Measurements from ENCODE around the gene PTPRD. TPM values are rescaled to one million over a fixed set of nuclear protein-coding genes. Genes with fewer than 3 reads are reported as not detected.

PTPRD gene
- total and polyA plus RNA-seq, 2 donors (not counting 1 experiment from before 2014, with no cell fraction given): 0.35 to 4.8 TPM

DNA sequence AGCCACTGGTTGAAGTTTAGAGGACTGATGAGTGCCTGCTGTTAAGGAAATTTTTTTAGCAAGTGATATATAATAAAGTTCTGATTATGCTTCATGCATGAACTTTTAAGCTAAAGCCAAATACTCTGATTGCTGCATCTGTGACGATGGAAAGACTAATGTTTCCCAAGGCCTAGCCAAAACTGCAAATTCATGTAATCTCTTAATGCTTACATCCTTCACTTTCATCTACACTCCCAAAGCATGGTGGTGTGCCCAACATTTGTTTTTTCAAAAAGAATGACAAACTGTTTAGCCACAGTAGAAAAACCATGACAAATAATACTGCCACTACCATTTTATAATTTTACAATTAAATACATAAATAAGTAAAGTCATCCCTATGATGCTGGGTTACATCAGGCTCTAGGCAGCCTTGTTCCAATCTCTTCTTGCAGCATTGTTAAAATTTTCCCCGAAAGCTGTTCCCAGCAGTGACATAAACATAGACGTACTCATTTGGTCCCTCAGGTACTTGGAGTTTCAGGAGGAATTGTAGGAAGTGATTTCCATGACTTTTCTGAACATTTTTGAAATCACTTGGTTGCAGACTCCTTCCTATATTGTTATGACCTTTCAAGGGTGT, 2187.9 kb downstream of the PTPRD start:
- Histone ChIP-seq H3K4me3 (replicated peaks in 1 of 4; ENCODE audit: control extremely low read depth in 1 of 4, insufficient read depth in 1 of 4, low read depth in 3 of 4, low read length in 4 of 4) (no peak overlapping the region), H3K4me2 (ENCODE audit: extremely low read depth, insufficient read depth, low read length) (no peak overlapping the region), H3K9ac (ENCODE audit: insufficient read depth, low read length) (no peak overlapping the region), H3K27me3 (ENCODE audit: control insufficient read depth, insufficient read depth, low read length) (no peaks in the 10 kb centered on the region), H3K36me3 (ENCODE audit: control insufficient read depth, insufficient read depth, low read length) (no peaks in the 10 kb centered on the region), H3K79me2 (ENCODE audit: control insufficient read depth, insufficient read depth, low read length) (no peaks in the 10 kb centered on the region), H3K9me3 (ENCODE audit: control insufficient read depth, insufficient read depth, low read depth, low read length) (no peaks in the 10 kb centered on the region), H2AFZ (ENCODE audit: low read length) (no peak overlapping the region), H3K4me1 (ENCODE audit: control insufficient read depth, extremely low read depth, insufficient read depth, low read length) (no peaks in the 10 kb centered on the region), H3K27ac (ENCODE audit: insufficient read depth, low read length) (no peak overlapping the region), H4K20me1 (ENCODE audit: control insufficient read depth, extremely low read depth, insufficient read depth, low read length) (no peaks in the 10 kb centered on the region)
- TF ChIP-seq EZH2 (IDR thresholded peaks at IDR 0.05; ENCODE audit: low read length, missing control alignments): no peak
- TF ChIP-seq, protein P1, sequence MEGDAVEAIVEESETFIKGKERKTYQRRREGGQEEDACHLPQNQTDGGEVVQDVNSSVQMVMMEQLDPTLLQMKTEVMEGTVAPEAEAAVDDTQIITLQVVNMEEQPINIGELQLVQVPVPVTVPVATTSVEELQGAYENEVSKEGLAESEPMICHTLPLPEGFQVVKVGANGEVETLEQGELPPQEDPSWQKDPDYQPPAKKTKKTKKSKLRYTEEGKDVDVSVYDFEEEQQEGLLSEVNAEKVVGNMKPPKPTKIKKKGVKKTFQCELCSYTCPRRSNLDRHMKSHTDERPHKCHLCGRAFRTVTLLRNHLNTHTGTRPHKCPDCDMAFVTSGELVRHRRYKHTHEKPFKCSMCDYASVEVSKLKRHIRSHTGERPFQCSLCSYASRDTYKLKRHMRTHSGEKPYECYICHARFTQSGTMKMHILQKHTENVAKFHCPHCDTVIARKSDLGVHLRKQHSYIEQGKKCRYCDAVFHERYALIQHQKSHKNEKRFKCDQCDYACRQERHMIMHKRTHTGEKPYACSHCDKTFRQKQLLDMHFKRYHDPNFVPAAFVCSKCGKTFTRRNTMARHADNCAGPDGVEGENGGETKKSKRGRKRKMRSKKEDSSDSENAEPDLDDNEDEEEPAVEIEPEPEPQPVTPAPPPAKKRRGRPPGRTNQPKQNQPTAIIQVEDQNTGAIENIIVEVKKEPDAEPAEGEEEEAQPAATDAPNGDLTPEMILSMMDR (conservative IDR thresholded peaks at IDR 0.05 in 1 of 2, IDR thresholded peaks at IDR 0.05 in 1 of 2; ENCODE audit: low read depth in 1 of 2, low read length in 2 of 2): no peak
- no peak for DNase-seq (ENCODE audit: low read depth in 2 of 2)

DNA sequence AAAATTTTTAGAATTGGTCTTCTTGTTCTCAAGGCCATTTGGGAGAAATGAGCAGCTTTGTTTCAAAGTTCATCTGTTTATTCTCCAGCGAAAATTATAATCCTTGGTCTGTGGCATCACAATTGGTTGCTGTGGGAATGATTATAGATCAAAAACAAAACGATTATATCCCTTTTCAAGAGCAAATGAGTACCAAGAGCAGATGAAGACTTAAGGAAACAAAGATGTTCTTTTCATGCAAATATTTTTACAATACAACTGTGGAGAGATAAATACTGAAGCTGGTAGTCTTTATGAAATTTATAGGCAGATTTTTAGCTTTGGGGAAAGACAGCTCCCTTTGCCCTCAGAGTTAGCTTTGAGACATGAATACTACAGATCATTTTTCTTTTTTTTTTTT, 2192.4 kb downstream of the PTPRD start:
- no peak for TF ChIP-seq EZH2 (IDR thresholded peaks at IDR 0.05; ENCODE audit: low read length, missing control alignments)
- TF ChIP-seq, protein P1 (conservative IDR thresholded peaks at IDR 0.05 in 1 of 2, IDR thresholded peaks at IDR 0.05 in 1 of 2; ENCODE audit: low read depth in 1 of 2, low read length in 2 of 2): no peak
- no peak overlapping the region for H2AFZ ChIP-seq (ENCODE audit: low read length)
- H3K9me3 ChIP-seq (ENCODE audit: control insufficient read depth, insufficient read depth, low read depth, low read length): no peaks in the 10 kb centered on the region
- H3K27ac ChIP-seq (ENCODE audit: insufficient read depth, low read length): no peak overlapping the region
- no peak overlapping the region for H3K4me3 ChIP-seq (replicated peaks in 1 of 4; ENCODE audit: control extremely low read depth in 1 of 4, insufficient read depth in 1 of 4, low read depth in 3 of 4, low read length in 4 of 4)
- no peak overlapping the region for H3K9ac ChIP-seq (ENCODE audit: insufficient read depth, low read length)
- H3K36me3 ChIP-seq (ENCODE audit: control insufficient read depth, insufficient read depth, low read length): no peaks in the 10 kb centered on the region
- H4K20me1 ChIP-seq (ENCODE audit: control insufficient read depth, extremely low read depth, insufficient read depth, low read length): no peaks in the 10 kb centered on the region
- H3K27me3 ChIP-seq (ENCODE audit: control insufficient read depth, insufficient read depth, low read length): no peaks in the 10 kb centered on the region
- no peak for DNase-seq (ENCODE audit: low read depth in 2 of 2)
- no peak overlapping the region for H3K4me2 ChIP-seq (ENCODE audit: extremely low read depth, insufficient read depth, low read length)
- H3K79me2 ChIP-seq (ENCODE audit: control insufficient read depth, insufficient read depth, low read length): no peaks in the 10 kb centered on the region
- H3K4me1 ChIP-seq (ENCODE audit: control insufficient read depth, extremely low read depth, insufficient read depth, low read length): no peaks in the 10 kb centered on the region

DNA sequence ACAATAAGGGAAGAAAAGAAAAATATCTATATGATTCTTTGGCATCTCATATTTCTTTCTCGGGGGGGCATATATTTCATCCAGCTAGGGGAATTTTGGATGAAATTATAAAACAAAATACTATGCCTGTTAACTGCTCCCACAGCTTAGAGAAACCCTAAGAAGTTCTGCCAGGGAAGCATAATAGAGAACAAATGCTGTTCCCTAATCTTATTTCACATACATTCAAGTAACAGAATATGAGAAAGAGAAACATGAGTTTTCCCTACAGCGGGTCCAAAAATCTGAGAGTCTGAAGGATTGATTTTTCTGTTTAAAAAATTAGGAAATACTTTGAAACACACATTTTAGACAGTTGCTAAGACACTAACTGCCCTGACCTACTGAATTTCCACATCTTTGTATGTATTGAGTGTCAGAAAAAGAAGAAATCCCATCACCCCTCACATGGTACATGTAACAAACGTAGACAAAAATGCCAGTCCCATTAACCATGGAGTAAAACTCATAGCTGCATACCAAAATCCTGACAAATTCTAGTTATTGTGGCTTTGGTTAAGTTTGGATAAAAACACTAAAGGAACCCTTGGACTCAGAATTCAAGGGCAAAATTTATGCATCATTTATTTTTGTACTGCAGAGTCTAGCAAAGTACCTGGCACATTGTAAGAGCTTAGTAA, 2193.1 kb downstream of the PTPRD start:
- Histone ChIP-seq H3K36me3 (ENCODE audit: control insufficient read depth, insufficient read depth, low read length) (no peaks in the 10 kb centered on the region), H3K4me1 (ENCODE audit: control insufficient read depth, extremely low read depth, insufficient read depth, low read length) (no peaks in the 10 kb centered on the region), H3K27me3 (ENCODE audit: control insufficient read depth, insufficient read depth, low read length) (no peaks in the 10 kb centered on the region), H3K9me3 (ENCODE audit: control insufficient read depth, insufficient read depth, low read depth, low read length) (no peaks in the 10 kb centered on the region), H3K27ac (ENCODE audit: insufficient read depth, low read length) (no peak overlapping the region), H2AFZ (ENCODE audit: low read length) (no peak overlapping the region), H3K4me2 (ENCODE audit: extremely low read depth, insufficient read depth, low read length) (no peak overlapping the region), H3K79me2 (ENCODE audit: control insufficient read depth, insufficient read depth, low read length) (no peaks in the 10 kb centered on the region), H3K9ac (ENCODE audit: insufficient read depth, low read length) (no peak overlapping the region), H3K4me3 (replicated peaks in 1 of 4; ENCODE audit: control extremely low read depth in 1 of 4, insufficient read depth in 1 of 4, low read depth in 3 of 4, low read length in 4 of 4) (no peak overlapping the region), H4K20me1 (ENCODE audit: control insufficient read depth, extremely low read depth, insufficient read depth, low read length) (no peaks in the 10 kb centered on the region)
- TF ChIP-seq, protein P1 (conservative IDR thresholded peaks at IDR 0.05 in 1 of 2, IDR thresholded peaks at IDR 0.05 in 1 of 2; ENCODE audit: low read depth in 1 of 2, low read length in 2 of 2): no peak
- no peak for TF ChIP-seq EZH2 (IDR thresholded peaks at IDR 0.05; ENCODE audit: low read length, missing control alignments)
- DNase-seq (ENCODE audit: low read depth in 2 of 2): peak; percentile 43 to 46

Data from fibroblast of lung (primary cell).